AG04449 (cell line): ENCODE results near the gene PALMD.
A peak's percentile ranks its signal among the peaks of the same experiment; 100 is the strongest.

Experiments used
- CTCF ChIA-PET: fragments of 350-600 bp; formaldehyde crosslinking; extraction: SDS; loops from one replicate; lab custom pipeline; 2021; ENCODE audit warnings: antibody characterized with exemption; lab: Yijun Ruan, JAX
- POLR2A ChIA-PET: fragments of 400-600, 350-600 bp; formaldehyde crosslinking; extraction: SDS; loops from one replicate; lab custom pipeline; 2020; ENCODE audit warnings: antibody characterized with exemption, inconsistent platforms; lab: Yijun Ruan, JAX
- DNase-seq: peaks from one replicate; pipeline ENCODE4 v3.0.0-alpha.2; 2010; ENCODE audit warnings: low read depth, low spot score
- H3K4me3 ChIP-seq: 2 replicates; pipeline ENCODE4 v1.5.1; 2011; ENCODE audit warnings: low read depth, mild to moderate bottlenecking, control low read depth, low read length
- CTCF ChIP-seq: IDR thresholded peaks from one replicate; pipeline ENCODE4 v1.5.1; 2011; ENCODE audit warnings: mild to moderate bottlenecking, moderate library complexity, low read length, control low read depth, inconsistent platforms; ENCODE audit not compliant: insufficient read depth; ENCODE audit errors: missing control alignments

Gene PALMD

GRCh38 chr1:99681583-99681982 is 35.7 kb downstream of the PALMD start:
- no peak for DNase-seq
- no peak for TF ChIP-seq CTCF
- no peak overlapping the region for H3K4me3 ChIP-seq
- POLR2A ChIA-PET, result no interaction called here
- CTCF ChIA-PET, result interaction anchor here (0.7 to 1.5 kb wide), 2 partner anchors 15 to 144 kb away, joined by 3 read pairs; no protein-coding TSS in a partner anchor

- no peak overlapping the region for H3K4me3 ChIP-seq
- TF ChIP-seq CTCF, result no peak
- POLR2A ChIA-PET, result interaction anchor here (0.7 to 1.4 kb wide), 2 partner anchors 9 to 45 kb away, joined by 3 read pairs; no protein-coding TSS in a partner anchor
- CTCF ChIA-PET, result interaction anchor here (1.5 kb wide), 1 partner anchor 15 kb away, joined by 3 read pairs; no protein-coding TSS in a partner anchor
- peak; percentile 69 for DNase-seq
These were observed 36.4 kb downstream of the PALMD start for GRCh38 chr1:99682291-99682751.

GRCh38 chr1:99685516-99686180 is 39.7 kb downstream of the PALMD start:
- ChIA-PET POLR2A (interaction anchor here (0.6 kb wide), 1 partner anchor 86 kb away, joined by 3 read pairs; no protein-coding TSS in a partner anchor), CTCF (interaction anchor here (0.6 to 4.0 kb wide), 23 partner anchors 9 to 892 kb away, joined by 3 to 27 read pairs (median 4); no protein-coding TSS in a partner anchor)
- DNase-seq, result peak; percentile 74
- no peak overlapping the region for H3K4me3 ChIP-seq
- TF ChIP-seq CTCF, result peak; percentile 61

- TF ChIP-seq CTCF, result no peak
- DNase-seq, result no peak
- CTCF ChIA-PET, result interaction anchor here (1.1 to 1.9 kb wide), 3 partner anchors 10 to 209 kb away, joined by 3 to 8 read pairs (median 4); no protein-coding TSS in a partner anchor
- POLR2A ChIA-PET, result no interaction called here
- H3K4me3 ChIP-seq, result no peak overlapping the region
These were observed 45.3 kb downstream of the PALMD start for GRCh38 chr1:99691175-99691574.

- no peak for TF ChIP-seq CTCF
- no peak overlapping the region for H3K4me3 ChIP-seq
- no peak for DNase-seq
- POLR2A ChIA-PET, result no interaction called here
- CTCF ChIA-PET, result interaction anchor here (0.7 to 5.4 kb wide), 7 partner anchors 9 to 215 kb away, joined by 3 to 27 read pairs (median 3); no protein-coding TSS in a partner anchor
These were observed 50.7 kb downstream of the PALMD start for GRCh38 chr1:99696616-99697015.

GRCh38 chr1:99697580-99697979 is 51.7 kb downstream of the PALMD start:
- no peak overlapping the region for H3K4me3 ChIP-seq
- ChIA-PET POLR2A (no interaction called here), CTCF (interaction anchor here (1.5 to 5.4 kb wide), 3 partner anchors 10 to 15 kb away, joined by 3 to 27 read pairs (median 5); no protein-coding TSS in a partner anchor)
- no peak for TF ChIP-seq CTCF
- no peak for DNase-seq
